GM12878 (cell line): ENCODE data around the gene BMAL2. TPM values are rescaled to one million over a fixed set of nuclear protein-coding genes. Genes with fewer than 3 reads are reported as not detected.

ENCODE experiments used
- MTA3 ChIP-seq: IDR thresholded peaks from 2 replicates; pipeline ENCODE4 v1.6.1; 2012; ENCODE audit warnings: low read length, inconsistent platforms, borderline replicate concordance
- TCF12 ChIP-seq: IDR thresholded peaks from 2 replicates; pipeline ENCODE4 v1.6.1; 2011; ENCODE audit warnings: low read depth, mild to moderate bottlenecking, low read length
- polyA plus RNA-seq, 11 experiments: library from polyadenylated mRNA; depleted of rRNA in 4 of 11; unstranded in 6 of 11; stranded (reverse) in 5 of 11; fragments of >200 nt; fragmentation: Nextera tagmentation in 4 of 11; fragmentation: Illumina TruSeq in 1 of 11; extraction: Ambion mirVana in 4 of 11; extraction: Trizol in 1 of 11; gene quantifications; 1 replicate in 1 of 11; 2 replicates in 10 of 11; pipeline versions ENCODE4 v1.2.1 to v1.2.3, GENCODE V29; 2011 to 2016; ENCODE audit warnings: inconsistent platforms in 2 of 11, missing spikeins in 2 of 11, low read depth in 1 of 11
- total RNA-seq, 4 experiments: library from RNA; depleted of rRNA in 3 of 4; stranded (reverse); fragments of >200 nt in 3 of 4; fragmentation: Illumina TruSeq in 1 of 4; extraction: Trizol in 1 of 4; gene quantifications; 2 replicates each; pipeline versions ENCODE4 v1.2.1 to v1.2.3, GENCODE V29; 2013 to 2021
- TF ChIP-seq, protein P1 (sequence below): fragments of 450-650 bp; IDR thresholded peaks from 2 replicates; pipeline ENCODE4 v1.6.1; 2016; ENCODE audit warnings: mild to moderate bottlenecking, moderate library complexity, borderline replicate concordance
- TF ChIP-seq, protein P2 (sequence below): fragments of 450-650 bp; conservative IDR thresholded peaks from 2 replicates; pipeline ENCODE4 v1.6.1; 2017; ENCODE audit warnings: mild to moderate bottlenecking, moderate library complexity

Gene BMAL2
- total and polyA plus RNA-seq, 10 of the 15 experiments (the other 5 are each of a cell fraction or from before 2014, with no cell fraction given), result 7.9 to 53.6 (median 35.5) TPM

DNA sequence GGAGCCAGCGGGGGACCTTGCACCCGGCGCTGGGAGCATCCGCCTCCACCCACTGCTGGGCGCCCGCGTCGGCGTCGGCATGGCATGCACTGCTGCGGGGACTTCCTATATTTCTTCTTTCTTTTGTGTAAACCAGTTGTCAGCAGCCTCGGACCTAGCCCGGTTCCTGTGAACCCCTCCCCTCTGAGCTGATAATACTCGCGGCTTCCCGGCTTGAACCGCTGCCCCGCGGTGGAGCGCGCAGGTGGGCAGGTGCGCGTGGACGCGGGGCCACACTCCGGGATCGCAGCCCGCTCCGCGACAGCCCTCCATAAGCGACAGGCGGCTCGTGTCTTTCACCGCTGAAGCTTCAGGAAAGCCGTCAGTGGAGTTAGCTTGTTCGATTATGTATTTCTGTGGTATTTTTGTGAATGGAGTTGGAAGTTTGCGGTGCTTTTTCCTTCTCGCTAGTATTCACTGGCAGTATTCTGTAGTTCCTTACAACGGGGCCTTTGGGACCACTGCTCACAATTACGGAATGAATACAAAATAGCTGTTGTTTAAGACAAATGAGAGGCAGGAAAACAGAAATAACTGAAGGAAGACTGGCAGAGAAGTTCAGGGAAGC lies 870 bp downstream of the BMAL2 start (continued):
- TF ChIP-seq, protein P1, sequence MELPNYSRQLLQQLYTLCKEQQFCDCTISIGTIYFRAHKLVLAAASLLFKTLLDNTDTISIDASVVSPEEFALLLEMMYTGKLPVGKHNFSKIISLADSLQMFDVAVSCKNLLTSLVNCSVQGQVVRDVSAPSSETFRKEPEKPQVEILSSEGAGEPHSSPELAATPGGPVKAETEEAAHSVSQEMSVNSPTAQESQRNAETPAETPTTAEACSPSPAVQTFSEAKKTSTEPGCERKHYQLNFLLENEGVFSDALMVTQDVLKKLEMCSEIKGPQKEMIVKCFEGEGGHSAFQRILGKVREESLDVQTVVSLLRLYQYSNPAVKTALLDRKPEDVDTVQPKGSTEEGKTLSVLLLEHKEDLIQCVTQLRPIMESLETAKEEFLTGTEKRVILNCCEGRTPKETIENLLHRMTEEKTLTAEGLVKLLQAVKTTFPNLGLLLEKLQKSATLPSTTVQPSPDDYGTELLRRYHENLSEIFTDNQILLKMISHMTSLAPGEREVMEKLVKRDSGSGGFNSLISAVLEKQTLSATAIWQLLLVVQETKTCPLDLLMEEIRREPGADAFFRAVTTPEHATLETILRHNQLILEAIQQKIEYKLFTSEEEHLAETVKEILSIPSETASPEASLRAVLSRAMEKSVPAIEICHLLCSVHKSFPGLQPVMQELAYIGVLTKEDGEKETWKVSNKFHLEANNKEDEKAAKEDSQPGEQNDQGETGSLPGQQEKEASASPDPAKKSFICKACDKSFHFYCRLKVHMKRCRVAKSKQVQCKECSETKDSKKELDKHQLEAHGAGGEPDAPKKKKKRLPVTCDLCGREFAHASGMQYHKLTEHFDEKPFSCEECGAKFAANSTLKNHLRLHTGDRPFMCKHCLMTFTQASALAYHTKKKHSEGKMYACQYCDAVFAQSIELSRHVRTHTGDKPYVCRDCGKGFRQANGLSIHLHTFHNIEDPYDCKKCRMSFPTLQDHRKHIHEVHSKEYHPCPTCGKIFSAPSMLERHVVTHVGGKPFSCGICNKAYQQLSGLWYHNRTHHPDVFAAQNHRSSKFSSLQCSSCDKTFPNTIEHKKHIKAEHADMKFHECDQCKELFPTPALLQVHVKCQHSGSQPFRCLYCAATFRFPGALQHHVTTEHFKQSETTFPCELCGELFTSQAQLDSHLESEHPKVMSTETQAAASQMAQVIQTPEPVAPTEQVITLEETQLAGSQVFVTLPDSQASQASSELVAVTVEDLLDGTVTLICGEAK, result no peak
- TF ChIP-seq, protein P2, sequence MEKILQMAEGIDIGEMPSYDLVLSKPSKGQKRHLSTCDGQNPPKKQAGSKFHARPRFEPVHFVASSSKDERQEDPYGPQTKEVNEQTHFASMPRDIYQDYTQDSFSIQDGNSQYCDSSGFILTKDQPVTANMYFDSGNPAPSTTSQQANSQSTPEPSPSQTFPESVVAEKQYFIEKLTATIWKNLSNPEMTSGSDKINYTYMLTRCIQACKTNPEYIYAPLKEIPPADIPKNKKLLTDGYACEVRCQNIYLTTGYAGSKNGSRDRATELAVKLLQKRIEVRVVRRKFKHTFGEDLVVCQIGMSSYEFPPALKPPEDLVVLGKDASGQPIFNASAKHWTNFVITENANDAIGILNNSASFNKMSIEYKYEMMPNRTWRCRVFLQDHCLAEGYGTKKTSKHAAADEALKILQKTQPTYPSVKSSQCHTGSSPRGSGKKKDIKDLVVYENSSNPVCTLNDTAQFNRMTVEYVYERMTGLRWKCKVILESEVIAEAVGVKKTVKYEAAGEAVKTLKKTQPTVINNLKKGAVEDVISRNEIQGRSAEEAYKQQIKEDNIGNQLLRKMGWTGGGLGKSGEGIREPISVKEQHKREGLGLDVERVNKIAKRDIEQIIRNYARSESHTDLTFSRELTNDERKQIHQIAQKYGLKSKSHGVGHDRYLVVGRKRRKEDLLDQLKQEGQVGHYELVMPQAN, result peak; percentile 47
- TF ChIP-seq MTA3, result no peak
- no peak for TF ChIP-seq TCF12
- TF ChIP-seq, all 136 proteins: peak for 11
